ENCODE results near the gene JAZF1.

- TF ChIP-seq REST (IDR thresholded peaks at IDR 0.05; ENCODE audit: insufficient replicate concordance, low read depth) (no peak), CTCF (IDR thresholded peaks at IDR 0.05; ENCODE audit: insufficient read depth, low read length) (no peak)
Measured at GRCh38 chr7:28042721-28043120, 137.9 kb downstream of the JAZF1 start.

Measured in HL-60 (cell line).